ENCODE results near the gene ZNF615. TPM values are rescaled to one million over a fixed set of nuclear protein-coding genes. Genes with fewer than 3 reads are reported as not detected.
"Not testable (repeated sequence)": the region's sequence is repeated elsewhere in the genome, so short reads cannot be mapped to it uniquely, and the experiment has no call there.

ZNF615 gene
- total RNA-seq, 2 donors from 2014 or later: 12.0 to 12.2 TPM

- no peaks in the 10 kb centered on the region for H3K27me3 Mint-ChIP-seq
- ATAC-seq (no peak), DNase-seq (no peak)
- H3K36me3 Mint-ChIP-seq (ENCODE audit: low read depth): peaks cover 8% of the 10 kb centered on the region
- peaks cover 12% of the 10 kb centered on the region for H3K9me3 ChIP-seq (ENCODE audit: control insufficient read depth, low read length, poor library complexity, severe bottlenecking)
- no peak overlapping the region for H3K27ac Mint-ChIP-seq
- H3K4me3 Mint-ChIP-seq: no peak overlapping the region
- peaks cover 7% of the 10 kb centered on the region for H3K4me1 Mint-ChIP-seq
Measured at GRCh38 chr19:52010674-52011073, 2.7 kb upstream of the ZNF615 start.

GRCh38 chr19:52007451-52007805, 583 bp downstream of the ZNF615 start:
- peaks cover 10% of the 10 kb centered on the region for H3K9me3 ChIP-seq (ENCODE audit: control insufficient read depth, low read length, poor library complexity, severe bottlenecking)
- Mint-ChIP-seq H3K27me3 (no peaks in the 10 kb centered on the region), H3K4me1 (peaks cover 7% of the 10 kb centered on the region), H3K4me3 (peak overlapping the region; percentile 92), H3K36me3 (ENCODE audit: low read depth) (peaks cover 8% of the 10 kb centered on the region), H3K27ac (peak overlapping the region; percentile 85)
- ATAC-seq: peak; percentile 6
- no peak for DNase-seq

GRCh38 chr19:51994048-51994644, 13.9 kb downstream of the ZNF615 start:
- peaks cover 54% of the 10 kb centered on the region for H3K9me3 ChIP-seq (ENCODE audit: control insufficient read depth, low read length, poor library complexity, severe bottlenecking)
- peaks cover 12% of the 10 kb centered on the region for H3K36me3 Mint-ChIP-seq (ENCODE audit: low read depth)
- ATAC-seq: no peak
- DNase-seq: no peak
- no peak overlapping the region for H3K4me3 Mint-ChIP-seq
- H3K27me3 Mint-ChIP-seq: no peaks in the 10 kb centered on the region
- H3K4me1 Mint-ChIP-seq: no peaks in the 10 kb centered on the region
- no peak overlapping the region for H3K27ac Mint-ChIP-seq

GRCh38 chr19:51993422-51993821, 14.6 kb downstream of the ZNF615 start:
- H3K27ac Mint-ChIP-seq: no peak overlapping the region
- no peak for ATAC-seq
- no peaks in the 10 kb centered on the region for H3K4me1 Mint-ChIP-seq
- H3K4me3 Mint-ChIP-seq: no peak overlapping the region
- no peaks in the 10 kb centered on the region for H3K27me3 Mint-ChIP-seq
- H3K36me3 Mint-ChIP-seq (ENCODE audit: low read depth): peaks cover 12% of the 10 kb centered on the region
- DNase-seq: no peak
- peaks cover 56% of the 10 kb centered on the region for H3K9me3 ChIP-seq (ENCODE audit: control insufficient read depth, low read length, poor library complexity, severe bottlenecking)

- Mint-ChIP-seq H3K4me1 (no peaks in the 10 kb centered on the region), H3K36me3 (ENCODE audit: low read depth) (peaks cover 6% of the 10 kb centered on the region), H3K4me3 (peak within 1 kb of the TSS; percentile 89), H3K27me3 (no peaks in the 10 kb centered on the region), H3K27ac (peak within 1 kb of the TSS; percentile 82)
- ATAC-seq: peak; percentile 97
- H3K9me3 ChIP-seq (ENCODE audit: control insufficient read depth, low read length, poor library complexity, severe bottlenecking): peaks cover 33% of the 10 kb centered on the region
- peak; percentile 67 to 79 (median 77) for DNase-seq
Measured at GRCh38 chr19:51986309-51987291, 21.4 kb downstream of the ZNF615 start, which contains the start of gene ZNF350. TSS of gene ZNF350 (minus strand) at chr19:51986840. CDS start at chr19:51974360, 12,480 bp downstream.

- Mint-ChIP-seq H3K4me3 (no peak overlapping the region), H3K36me3 (ENCODE audit: low read depth) (peaks cover 15% of the 10 kb centered on the region), H3K27me3 (no peaks in the 10 kb centered on the region), H3K4me1 (no peaks in the 10 kb centered on the region), H3K27ac (no peak overlapping the region)
- DNase-seq (no peak), ATAC-seq (no peak)
- H3K9me3 ChIP-seq (ENCODE audit: control insufficient read depth, low read length, poor library complexity, severe bottlenecking): peaks cover 46% of the 10 kb centered on the region
Measured at GRCh38 chr19:51983361-51983760, 24.6 kb downstream of the ZNF615 start.

GRCh38 chr19:51980926-51981325, 27.1 kb downstream of the ZNF615 start:
- not testable (repeated sequence) for H3K4me3 Mint-ChIP-seq, H3K27me3 Mint-ChIP-seq, H3K4me1 Mint-ChIP-seq, DNase-seq, H3K27ac Mint-ChIP-seq, ATAC-seq
- peaks cover 18% of the 10 kb centered on the region for H3K36me3 Mint-ChIP-seq (ENCODE audit: low read depth)
- H3K9me3 ChIP-seq (ENCODE audit: control insufficient read depth, low read length, poor library complexity, severe bottlenecking): peaks cover 54% of the 10 kb centered on the region

GRCh38 chr19:51980116-51980736, 27.8 kb downstream of the ZNF615 start:
- no peaks in the 10 kb centered on the region for H3K27me3 Mint-ChIP-seq
- no peak overlapping the region for H3K27ac Mint-ChIP-seq
- H3K9me3 ChIP-seq (ENCODE audit: control insufficient read depth, low read length, poor library complexity, severe bottlenecking): peaks cover 54% of the 10 kb centered on the region
- ATAC-seq (no peak), DNase-seq (no peak)
- H3K4me3 Mint-ChIP-seq: no peak overlapping the region
- peaks cover 18% of the 10 kb centered on the region for H3K36me3 Mint-ChIP-seq (ENCODE audit: low read depth)
- H3K4me1 Mint-ChIP-seq: no peaks in the 10 kb centered on the region

GRCh38 chr19:51978882-51979281, 29.1 kb downstream of the ZNF615 start:
- H3K4me1 Mint-ChIP-seq: no peaks in the 10 kb centered on the region
- no peak for ATAC-seq
- H3K4me3 Mint-ChIP-seq: no peak overlapping the region
- H3K27ac Mint-ChIP-seq: no peak overlapping the region
- no peak for DNase-seq
- H3K9me3 ChIP-seq (ENCODE audit: control insufficient read depth, low read length, poor library complexity, severe bottlenecking): peaks cover 60% of the 10 kb centered on the region
- peaks cover 23% of the 10 kb centered on the region for H3K36me3 Mint-ChIP-seq (ENCODE audit: low read depth)
- H3K27me3 Mint-ChIP-seq: no peaks in the 10 kb centered on the region

- Mint-ChIP-seq H3K27ac (no peak overlapping the region), H3K36me3 (ENCODE audit: low read depth) (peaks cover 25% of the 10 kb centered on the region), H3K4me3 (no peak overlapping the region), H3K27me3 (no peaks in the 10 kb centered on the region), H3K4me1 (no peaks in the 10 kb centered on the region)
- ATAC-seq (no peak), DNase-seq (no peak)
- peaks cover 69% of the 10 kb centered on the region for H3K9me3 ChIP-seq (ENCODE audit: control insufficient read depth, low read length, poor library complexity, severe bottlenecking)
Measured at GRCh38 chr19:51977346-51977745, 30.7 kb downstream of the ZNF615 start.

GRCh38 chr19:51976852-51977251, 31.2 kb downstream of the ZNF615 start:
- peaks cover 68% of the 10 kb centered on the region for H3K9me3 ChIP-seq (ENCODE audit: control insufficient read depth, low read length, poor library complexity, severe bottlenecking)
- H3K4me3 Mint-ChIP-seq: no peak overlapping the region
- no peak overlapping the region for H3K27ac Mint-ChIP-seq
- no peak for DNase-seq
- H3K36me3 Mint-ChIP-seq (ENCODE audit: low read depth): peaks cover 26% of the 10 kb centered on the region
- no peak for ATAC-seq
- no peaks in the 10 kb centered on the region for H3K27me3 Mint-ChIP-seq
- H3K4me1 Mint-ChIP-seq: no peaks in the 10 kb centered on the region

GRCh38 chr19:51975787-51976186, 32.2 kb downstream of the ZNF615 start:
- DNase-seq, ATAC-seq, H3K4me3 Mint-ChIP-seq, H3K27ac Mint-ChIP-seq, H3K27me3 Mint-ChIP-seq, H3K4me1 Mint-ChIP-seq: not testable (repeated sequence)
- peaks cover 22% of the 10 kb centered on the region for H3K36me3 Mint-ChIP-seq (ENCODE audit: low read depth)
- peaks cover 75% of the 10 kb centered on the region for H3K9me3 ChIP-seq (ENCODE audit: control insufficient read depth, low read length, poor library complexity, severe bottlenecking)

GRCh38 chr19:51971624-51972023, 36.4 kb downstream of the ZNF615 start:
- no peaks in the 10 kb centered on the region for H3K27me3 Mint-ChIP-seq
- no peak overlapping the region for H3K27ac Mint-ChIP-seq
- H3K4me1 Mint-ChIP-seq: no peaks in the 10 kb centered on the region
- peaks cover 24% of the 10 kb centered on the region for H3K36me3 Mint-ChIP-seq (ENCODE audit: low read depth)
- peaks cover 80% of the 10 kb centered on the region for H3K9me3 ChIP-seq (ENCODE audit: control insufficient read depth, low read length, poor library complexity, severe bottlenecking)
- H3K4me3 Mint-ChIP-seq: peak overlapping the region; percentile 4
- ATAC-seq: no peak
- DNase-seq: no peak
